ENCODE data around the gene FHIP2A.
"Not testable (repeated sequence)": the region's sequence is repeated elsewhere in the genome, so short reads cannot be mapped to it uniquely, and the experiment has no call there.

Gene FHIP2A

DNA sequence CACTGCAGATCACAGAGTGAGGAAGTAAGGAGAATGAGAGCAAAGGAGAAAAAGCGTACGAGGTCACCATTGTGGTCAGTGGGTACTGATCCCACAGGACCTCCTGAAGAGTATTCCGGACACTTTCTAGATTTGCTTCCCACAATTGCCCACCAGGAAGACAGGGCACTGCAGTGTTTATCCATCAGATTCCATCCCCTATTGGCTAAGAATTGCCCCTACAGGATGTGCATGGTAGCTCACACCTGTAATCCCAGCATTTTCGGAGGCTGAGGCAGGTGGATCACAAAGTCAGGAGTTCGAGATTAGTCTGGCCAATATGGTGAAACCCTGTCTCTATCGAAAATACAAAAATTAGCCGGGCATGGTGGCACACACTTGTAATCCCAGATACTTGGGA is 5.3 kb upstream of the FHIP2A start:
- DNase-seq: no peak

- no peak for DNase-seq
Measured at GRCh38 chr10:114819322-114819721, 2.3 kb upstream of the FHIP2A start.

DNA sequence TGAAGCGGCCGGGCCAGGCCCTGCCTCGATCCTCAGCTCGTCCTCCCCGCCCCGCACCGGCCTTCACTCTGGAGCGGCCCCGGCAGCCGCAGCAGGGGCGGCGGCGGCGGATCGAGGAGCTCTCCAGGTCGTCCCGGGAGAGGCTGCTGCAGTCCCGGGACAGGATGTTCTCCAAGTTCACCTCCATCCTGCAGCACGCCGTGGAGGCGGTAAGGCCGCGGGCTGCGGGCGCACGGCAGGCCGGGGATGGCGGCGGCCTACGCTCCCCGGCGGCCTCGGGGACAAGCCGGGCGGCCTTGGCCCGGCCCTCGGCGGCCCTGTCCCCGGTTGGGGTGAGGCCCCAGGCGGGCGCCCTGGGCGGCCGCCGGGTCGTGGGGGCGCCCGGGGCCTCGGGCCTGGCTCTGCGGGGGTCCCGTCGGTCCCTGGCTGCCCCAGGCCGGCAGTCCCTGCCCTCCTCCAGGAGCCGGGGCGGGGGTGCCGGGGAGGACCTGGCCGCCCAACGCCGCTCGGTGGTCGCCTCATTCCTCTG is 399 bp downstream of the FHIP2A start:
- DNase-seq: no peak

DNA sequence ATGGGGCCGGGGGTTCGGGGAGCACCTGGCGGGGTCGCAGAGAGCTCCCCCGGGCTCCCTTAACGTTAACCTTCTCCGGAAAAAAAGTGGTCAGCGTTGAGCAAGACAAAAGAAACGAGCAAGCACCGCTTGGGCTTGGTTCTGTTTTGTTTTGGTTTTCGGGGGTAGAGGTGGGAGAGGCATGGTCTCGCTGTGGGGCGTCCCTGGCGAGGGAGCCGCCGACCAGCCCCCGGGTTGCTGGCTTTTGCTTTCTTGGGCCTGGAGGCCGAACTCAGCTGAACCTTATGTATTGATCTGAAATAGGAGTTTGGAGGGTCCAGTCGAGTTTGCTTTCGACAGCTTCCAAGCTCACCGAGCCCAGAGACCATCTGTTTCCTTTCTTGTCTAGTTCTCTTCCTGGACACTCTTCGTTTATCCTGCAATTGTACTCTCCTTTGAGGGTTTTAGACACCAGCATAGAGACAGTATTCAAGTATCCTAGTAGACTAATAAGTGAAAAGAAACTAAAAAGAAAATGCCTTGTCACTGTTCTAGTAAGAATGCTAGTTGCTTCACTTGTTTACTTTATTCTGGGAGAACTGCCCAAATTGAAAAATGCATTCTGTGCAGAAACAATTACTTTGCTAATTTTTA is 980 bp downstream of the FHIP2A start:
- peak; percentile 35 for DNase-seq

- DNase-seq: no peak
Measured at GRCh38 chr10:114823077-114823463, 1.5 kb downstream of the FHIP2A start.

DNA sequence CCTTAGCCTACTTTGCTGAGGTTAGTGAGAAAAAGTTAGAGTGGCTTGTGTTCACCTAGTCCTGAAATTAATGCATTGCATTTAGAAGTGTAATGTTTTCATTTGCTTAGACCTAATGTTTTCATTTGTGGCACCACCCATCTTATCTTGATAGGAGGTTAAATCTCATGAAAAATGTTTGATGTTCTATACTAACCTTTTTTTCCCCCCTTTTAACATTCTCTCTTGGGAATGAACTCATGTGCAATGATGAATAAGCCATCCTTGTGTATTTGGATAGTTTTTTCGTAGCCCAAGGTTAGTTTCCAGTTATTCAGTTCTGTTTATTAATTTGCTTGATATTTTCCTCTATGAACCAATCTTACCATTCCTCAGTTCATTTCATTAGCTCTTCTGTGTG is 2.8 kb downstream of the FHIP2A start:
- no peak for DNase-seq

DNA sequence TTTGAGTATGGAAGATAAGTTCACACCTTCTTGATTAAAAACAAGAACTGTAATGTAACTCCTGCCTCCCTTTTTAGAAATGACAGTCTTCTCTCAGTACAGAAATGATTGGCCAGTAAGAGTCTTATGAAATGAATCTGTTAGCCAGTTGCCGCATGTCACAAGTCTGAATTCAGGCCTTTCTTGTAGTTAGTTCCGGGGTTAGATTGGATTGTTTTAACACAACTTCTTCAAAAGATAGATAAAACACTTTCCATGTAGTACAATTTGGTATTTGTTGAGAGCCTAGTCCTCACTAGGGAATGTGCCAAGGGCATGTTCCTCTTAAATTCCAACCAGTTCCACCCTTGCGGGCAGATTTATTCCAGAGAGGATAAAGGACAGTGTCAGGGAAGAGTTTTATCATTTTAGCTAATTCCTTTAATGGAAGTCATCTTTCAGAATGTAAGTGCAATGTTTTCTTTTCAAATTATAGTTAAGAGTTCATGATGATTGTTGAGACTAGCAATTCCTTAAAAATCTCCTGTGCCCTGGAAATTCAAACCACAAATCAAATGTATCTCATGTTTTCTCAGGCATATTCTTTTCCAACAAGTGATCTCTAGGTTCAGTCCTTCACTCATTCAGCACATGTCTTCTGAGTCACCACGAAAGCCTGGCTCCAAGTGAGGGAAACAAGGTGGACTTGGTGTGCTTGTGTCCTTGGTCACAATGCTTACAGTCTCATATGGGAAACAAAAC is 4.1 kb downstream of the FHIP2A start:
- no peak for DNase-seq

DNA sequence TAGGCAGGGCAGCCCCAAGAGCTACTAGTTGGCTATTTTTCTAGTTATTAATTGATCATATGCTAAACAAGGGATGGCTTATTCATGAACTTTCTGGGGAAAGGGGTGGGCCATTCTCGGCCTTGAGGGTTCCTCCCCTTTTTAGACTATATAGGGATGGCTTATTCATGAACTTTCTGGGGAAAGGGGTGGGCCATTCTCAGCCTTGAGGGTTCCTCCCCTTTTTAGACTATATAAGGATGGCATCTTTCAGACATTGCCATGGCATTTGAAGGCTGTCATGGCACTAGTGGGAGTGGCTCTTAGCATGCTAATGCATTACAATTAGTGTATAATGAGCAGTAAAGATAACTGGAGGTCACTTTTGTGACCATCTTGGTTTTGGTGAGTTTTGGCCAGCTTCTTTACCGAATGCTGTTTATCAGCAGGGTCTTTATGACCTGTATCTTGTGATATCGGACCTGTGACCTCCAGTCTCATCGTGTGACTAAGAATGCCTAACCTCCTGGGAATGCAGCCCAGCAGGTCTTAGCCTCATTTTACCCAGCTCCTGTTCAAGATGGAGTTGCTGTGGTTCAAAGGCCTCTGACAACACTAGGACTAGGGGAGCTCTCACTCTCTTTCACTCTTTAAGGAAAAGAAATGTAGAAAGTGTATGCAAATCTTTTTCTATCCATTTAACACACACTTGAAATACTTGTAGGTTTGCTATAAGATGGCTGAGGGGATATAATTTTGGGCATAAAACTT is 7.8 kb downstream of the FHIP2A start:
- DNase-seq: no peak

DNA sequence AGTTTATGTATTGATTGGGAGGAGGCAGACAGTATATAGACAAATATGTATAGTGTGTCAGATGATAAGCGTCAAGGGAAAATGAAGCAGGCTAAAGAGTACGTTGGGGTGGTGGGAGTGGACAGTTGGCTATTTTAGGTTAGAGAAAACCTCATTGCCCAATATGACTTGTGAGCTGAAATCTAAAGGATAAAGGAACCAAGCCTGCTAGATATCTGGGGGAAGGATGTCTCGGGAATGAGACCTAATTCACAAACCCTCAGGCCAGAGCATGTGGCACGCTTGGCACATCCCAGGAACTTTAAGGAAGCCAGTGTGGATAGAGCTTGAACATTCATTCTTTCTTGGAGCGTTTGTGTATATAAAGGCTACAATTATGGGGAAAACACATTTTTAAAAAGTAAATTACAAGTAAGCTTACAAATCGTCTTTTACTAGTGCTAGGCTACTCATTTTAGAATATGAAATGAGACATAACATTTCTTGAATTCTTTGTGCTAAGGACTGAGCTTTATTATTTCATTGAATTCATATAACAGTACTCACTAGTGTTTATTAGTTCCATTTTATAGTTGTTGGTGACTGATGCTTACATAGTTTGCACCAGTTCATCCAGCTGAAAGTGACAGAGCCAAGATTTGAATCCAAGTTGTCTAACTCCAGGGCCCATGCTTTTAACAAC is 9.7 kb downstream of the FHIP2A start:
- no peak for DNase-seq

- DNase-seq: no peak
Measured at GRCh38 chr10:114837690-114838089, 16.1 kb downstream of the FHIP2A start.

- DNase-seq: no peak
Measured at GRCh38 chr10:114839901-114840300, 18.3 kb downstream of the FHIP2A start.

DNA sequence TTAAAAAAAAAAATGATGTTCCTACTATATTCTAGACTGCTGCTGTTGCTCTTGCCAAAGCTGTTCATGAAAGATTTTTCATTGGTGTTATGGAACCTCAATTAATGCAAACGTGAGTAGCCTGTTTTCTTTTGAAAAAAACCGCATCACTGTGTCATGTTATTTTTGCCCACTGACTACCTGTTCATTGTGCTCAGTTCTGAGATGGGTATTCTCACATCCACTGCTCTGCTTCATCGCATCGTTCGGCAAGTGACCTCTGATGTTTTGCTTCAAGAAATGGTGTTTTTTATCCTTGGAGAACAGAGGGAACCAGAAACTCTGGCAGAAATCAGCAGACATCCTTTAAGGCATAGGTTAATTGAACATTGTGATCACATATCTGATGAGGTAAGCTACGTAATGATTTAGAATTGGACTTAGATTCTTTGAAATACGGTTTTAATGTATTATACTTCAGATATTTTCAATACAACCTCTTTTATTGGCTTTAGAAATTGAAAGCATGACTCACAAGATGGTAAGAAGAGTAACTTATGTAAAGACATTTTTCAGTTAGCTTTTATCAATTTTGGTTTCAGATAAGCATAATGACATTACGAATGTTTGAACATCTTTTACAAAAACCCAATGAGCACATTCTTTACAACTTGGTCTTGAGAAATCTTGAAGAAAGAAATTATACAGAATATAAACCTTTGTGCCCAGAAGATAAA is 24.6 kb downstream of the FHIP2A start:
- DNase-seq: no peak

- not testable (repeated sequence) for DNase-seq
Measured at GRCh38 chr10:114847517-114847916, 25.9 kb downstream of the FHIP2A start.

DNA sequence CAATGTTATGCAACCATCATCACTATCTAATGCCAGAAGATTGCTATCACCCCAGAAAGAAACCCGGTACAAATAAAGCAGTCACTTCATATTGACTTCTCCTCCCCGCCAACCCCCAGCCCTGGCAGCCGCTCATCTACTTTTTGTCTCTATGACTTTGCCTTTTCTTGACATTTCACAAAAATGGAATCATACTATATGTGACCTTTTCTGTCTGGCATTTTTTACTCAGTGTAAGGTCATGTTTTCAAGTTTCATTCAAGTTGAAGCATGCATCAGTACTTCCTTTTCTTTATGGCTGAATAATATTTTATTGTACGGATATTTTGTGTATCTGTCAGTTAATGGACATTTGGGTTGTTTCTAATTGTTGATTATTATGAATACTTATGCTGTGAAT is 28.1 kb downstream of the FHIP2A start:
- no peak for DNase-seq

DNA sequence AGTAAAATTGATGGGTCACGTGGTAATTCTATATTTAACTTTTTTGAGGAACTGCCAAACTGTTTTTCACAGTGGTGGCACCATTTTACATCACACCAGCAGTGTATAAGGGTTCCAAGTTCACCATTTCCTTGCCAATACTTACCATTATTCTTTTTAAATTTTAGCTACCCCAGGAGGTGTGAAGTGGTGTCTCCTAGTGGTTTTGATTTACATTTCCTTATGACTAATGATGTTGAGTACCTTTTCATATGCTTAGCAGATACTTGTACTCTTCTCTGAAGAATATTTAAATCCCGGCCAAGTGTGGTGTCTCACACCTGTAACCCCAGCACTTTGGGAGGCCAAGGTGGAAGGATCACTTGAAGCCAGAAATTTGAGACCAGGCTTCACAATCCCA is 28.5 kb downstream of the FHIP2A start:
- no peak for DNase-seq

DNA sequence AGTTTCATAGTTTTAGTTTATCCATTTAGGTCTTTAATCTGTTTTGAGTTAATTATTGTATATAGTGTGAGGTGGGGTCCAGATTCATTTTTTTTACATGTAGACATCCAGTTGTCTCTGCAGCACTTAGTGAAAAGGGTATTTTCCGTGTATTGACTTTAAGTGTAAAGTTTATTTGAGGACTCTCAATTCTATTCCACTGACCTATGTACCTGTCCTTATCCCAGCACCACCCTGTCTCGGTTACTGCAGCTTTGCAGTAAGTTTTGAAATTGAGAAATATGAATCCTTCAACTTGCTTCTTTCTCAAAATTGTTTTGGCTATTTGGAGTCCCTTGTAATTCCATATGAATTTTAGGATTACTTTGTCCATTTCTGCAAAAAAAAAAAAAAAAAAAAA is 29.8 kb downstream of the FHIP2A start:
- DNase-seq: no peak

- DNase-seq: no peak
Measured at GRCh38 chr10:114852197-114852596, 30.6 kb downstream of the FHIP2A start.

- no peak for DNase-seq
Measured at GRCh38 chr10:114854906-114855305, 33.3 kb downstream of the FHIP2A start.

GRCh38 chr10:114855776-114856543 is 34.4 kb downstream of the FHIP2A start:
- no peak for DNase-seq

GRCh38 chr10:114856544-114857287 is 35.1 kb downstream of the FHIP2A start:
- DNase-seq: no peak

- DNase-seq: not testable (repeated sequence)
Measured at GRCh38 chr10:114857288-114857565, 35.6 kb downstream of the FHIP2A start.

All from activated CD8-positive, alpha-beta memory T cell treated with anti-CD3 and anti-CD28 coated beads, Interleukin-2, amount 50 U/mL, for 4 hours (primary cell).